Colon (tissue), 2 donors: ENCODE data around the gene MBOAT2.
"Not testable (repeated sequence)": the region's sequence is repeated elsewhere in the genome, so short reads cannot be mapped to it uniquely, and the experiment has no call there.

Experiments
- FAIRE-seq: peaks from 2 replicates; lab custom pipeline; 2012; peaks lifted over from hg19 to GRCh38; lab: Jason Lieb, UNC
- donor health status: control.
- donor health status: control.

MBOAT2 gene

DNA sequence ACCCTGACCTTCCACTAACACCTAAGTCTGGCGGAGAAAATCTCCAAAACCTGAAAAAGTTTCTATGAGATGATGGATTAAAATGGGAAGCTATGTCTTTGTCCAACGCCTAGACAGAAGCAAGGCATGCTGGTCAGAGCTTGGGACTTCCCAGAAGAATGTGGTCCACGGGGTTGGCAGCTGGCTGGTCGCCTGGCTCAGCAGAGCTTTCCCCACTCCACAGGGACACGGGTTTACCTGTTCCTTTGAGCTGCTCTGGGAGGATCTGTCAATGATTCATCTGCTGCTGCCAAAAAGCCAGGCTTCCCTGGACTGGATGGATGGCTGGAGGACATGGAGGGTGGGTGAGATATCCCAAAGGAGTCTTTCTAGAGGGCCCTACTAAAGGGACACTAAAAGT lies 10.8 kb downstream of the MBOAT2 start:
- FAIRE-seq: no peak

DNA sequence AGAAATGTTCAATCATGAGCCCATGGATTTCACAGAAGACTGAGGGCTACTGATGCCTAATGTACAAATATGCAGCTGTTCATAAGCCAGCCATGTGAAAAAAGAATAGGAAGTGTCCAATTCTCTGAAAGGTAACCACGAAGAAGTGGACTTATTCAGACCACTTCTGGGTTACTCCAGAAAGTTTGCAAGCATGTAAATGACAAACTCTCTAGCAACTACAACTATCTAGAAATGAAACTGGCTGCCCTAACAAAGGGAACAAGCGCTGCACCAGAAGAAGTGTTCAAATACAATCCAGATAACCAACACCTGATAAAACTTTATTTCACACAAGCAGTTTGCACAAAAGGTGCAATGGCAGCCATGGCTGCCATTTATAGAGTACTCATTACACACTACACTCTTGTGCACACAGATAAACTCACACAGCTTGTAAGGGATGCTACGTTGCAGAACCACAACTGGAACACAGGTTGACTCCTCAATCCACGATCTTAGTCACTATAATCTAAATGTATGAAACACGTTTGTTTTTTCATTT lies 13.9 kb downstream of the MBOAT2 start:
- no peak for FAIRE-seq

DNA sequence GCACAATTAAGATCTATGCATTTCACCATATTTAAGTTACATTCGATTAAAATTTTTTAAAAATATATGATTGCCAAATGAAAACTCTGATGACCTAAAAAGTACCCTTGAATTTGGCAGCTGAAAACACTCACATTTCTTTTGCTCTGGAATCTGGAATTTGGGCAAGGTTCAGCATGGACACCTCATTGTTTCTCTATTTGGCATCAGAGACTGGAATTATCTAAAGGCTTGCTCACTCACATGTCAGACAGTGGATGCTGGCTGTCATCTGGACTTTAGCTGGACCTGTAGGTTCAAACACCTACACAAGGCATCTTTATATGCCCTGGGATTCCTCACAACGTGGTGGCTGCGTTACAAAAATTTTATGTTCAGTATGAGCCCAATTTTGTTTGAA lies 16.1 kb downstream of the MBOAT2 start:
- FAIRE-seq: no peak

DNA sequence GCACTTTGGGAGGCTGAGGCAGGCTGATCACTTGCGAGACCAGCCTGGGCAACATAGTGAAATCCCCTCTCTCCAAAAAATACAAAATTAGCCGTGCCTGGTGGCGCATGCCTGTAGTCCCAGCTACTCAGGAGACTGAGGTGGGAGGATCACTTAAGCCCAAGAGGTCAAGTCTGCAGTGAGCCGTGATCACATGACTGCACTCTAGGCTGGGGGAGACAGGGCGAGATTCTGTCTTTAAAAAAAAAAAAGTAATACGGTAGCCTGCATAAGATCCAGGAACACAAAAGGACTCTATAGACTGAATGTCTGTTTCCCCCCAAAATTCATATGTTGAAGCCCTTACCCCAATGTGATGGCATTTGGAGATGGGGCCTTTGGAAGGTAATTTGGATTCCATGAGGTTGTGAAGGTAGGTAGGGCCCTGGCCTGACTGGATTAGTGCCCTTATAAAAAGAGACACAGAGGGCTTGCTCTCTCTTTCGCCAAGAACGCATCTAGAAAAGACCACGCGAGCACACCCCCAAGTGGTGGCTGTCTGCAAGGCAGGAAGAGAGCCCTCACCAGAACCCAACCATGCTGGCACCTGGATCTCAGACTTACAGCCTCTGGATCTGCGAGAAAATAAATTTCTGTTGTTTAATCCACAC lies 17.0 kb downstream of the MBOAT2 start:
- no peak for FAIRE-seq

DNA sequence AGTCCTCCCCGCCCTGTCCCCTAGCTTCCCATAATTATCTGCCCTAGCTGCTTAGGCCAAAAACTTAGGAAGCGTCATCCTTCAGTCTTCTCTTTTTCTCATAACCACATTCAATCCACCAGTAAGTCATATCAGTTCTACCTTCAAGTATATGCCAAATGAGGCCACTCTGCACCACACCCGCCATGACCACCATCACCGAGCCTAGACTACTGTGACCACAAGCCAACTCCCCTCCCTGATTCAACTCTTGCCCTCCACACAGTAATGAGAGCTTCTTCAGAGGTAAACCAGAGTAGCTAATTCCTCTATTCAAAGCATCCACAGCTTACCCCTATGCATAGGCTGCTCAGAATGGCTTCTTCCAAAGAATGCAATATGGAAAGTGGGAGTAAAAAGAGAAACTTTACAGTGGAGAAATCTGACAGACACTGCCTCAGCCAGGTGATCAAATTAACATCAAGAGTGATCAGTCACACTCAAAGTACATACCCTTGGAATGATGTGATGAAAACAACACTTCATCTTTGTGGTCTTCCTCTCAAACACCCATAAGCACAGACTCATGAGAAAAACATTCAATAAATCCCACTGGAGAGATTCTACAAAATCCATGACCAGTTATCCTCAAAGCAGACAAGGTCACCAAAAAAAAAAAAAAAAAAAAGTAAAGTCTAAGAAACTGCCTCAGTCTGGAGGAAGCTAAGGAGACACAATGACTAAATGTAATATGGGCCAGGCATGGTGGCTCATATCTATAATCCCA lies 17.7 kb downstream of the MBOAT2 start:
- no peak for FAIRE-seq

DNA sequence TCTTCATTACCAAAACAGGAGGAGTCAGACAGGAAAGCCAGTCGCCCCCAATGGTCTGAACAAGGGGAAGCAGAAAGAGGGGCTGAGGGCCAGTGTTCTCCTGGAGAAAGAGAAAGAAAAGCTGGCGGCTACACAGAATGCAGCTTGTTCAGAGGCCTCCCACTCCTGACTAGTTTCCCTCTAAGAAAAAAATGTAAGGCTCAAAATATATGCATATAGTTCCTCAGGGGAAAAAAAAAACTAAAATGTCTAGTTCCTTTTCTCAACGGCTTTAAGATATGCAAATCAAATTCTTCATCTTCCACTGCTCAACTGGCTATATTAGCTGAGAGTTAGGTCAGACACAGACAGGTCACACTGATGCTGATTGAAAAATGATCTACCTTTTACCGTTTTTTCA lies 18.6 kb downstream of the MBOAT2 start:
- FAIRE-seq: no peak

DNA sequence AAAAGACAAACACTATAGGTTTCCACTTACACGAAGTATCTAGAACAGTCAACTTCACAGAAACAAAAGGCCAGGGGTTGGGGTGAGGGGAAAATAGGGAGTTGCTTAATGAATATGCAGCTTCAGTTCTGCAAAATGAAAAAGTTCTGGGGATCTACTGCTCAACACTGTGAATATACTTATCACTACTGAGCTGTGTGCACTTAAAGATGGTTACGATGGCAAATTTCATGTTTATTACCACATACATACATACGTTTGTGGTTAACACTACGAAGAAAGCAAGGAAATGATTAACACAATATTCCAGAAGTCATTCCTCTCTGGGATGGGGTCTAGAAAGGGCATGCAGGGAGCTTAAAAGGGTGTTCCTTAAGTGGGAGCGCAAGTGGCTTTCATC lies 19.3 kb downstream of the MBOAT2 start:
- no peak for FAIRE-seq

- FAIRE-seq: no peak
Observed at GRCh38 chr2:8983571-8983970, 19.9 kb downstream of the MBOAT2 start.

DNA sequence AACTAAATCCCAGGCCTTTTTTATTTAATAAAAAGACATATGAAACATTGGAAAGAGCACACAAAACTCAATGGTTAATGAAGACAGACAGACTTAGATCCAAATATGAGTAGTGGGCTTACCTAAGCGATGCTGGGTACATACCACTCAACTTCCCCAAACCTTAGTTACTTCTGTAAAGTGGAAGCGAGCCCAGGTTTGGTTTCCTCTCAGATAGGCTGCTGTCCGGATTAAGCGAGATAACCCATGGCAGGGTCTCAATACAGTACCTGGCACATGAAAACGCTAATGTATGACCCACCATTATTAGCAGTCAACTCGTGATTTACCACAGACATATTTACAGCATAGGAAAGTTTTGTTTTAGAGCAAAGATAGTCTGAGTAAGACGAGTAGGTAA lies 21.6 kb downstream of the MBOAT2 start:
- no peak for FAIRE-seq

- FAIRE-seq: no peak
Observed at GRCh38 chr2:8980096-8980495, 23.4 kb downstream of the MBOAT2 start.

DNA sequence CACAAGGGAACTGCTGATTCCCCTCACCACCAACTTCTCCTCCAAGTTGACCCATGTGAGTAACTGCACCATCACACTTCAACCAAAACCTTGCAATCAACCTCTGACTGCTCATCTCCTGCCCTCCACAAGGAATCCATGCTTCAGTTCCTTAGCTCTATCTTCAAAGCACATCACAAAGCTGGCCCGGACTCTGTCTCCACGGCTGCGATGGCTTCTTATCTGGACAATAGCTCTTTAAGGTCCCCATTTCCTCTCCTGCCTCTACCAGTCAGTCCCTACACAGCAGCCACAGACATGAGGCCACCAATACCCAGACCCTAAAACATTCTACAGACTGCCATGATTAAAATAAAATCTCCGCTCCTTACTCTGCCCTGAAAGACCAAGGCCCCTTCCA lies 25.7 kb downstream of the MBOAT2 start:
- FAIRE-seq: no peak

DNA sequence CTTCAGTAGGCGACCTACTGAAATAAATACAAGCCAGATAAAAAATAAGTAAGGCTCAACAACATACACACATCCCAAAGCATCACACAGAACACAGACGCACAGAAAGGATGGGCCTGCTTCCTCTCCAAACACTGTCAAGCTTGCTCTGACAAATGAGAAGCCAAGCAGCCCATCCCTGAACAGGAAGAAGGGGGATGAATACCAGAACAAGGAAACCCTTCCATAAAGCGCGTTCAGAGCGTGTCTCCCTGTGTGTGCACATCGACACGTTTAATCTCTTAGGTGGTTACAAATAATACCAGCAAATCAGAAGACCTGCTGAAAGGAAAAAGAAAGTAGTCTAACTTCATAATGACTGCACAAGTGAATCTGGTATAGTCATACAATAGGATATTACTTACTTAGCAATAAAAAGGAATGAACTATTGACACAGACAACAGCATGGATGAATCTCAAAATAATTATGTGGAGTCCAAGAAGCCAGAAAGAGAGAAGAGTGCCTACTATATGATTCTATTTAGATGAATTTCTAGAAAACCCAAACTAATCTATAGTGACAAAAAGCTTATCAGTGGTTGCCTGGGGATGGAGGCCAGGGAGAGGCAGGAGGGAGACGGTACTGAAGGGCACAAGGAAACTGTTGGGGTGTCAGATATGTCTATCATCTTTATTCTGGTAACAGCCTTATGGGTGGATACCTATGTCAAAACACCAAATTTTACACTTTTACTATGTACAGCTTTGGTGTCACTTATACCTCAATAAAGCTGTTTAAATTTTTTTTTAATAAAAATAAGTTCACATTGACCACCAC lies 26.8 kb downstream of the MBOAT2 start:
- no peak for FAIRE-seq

- FAIRE-seq: no peak
Observed at GRCh38 chr2:8974016-8974415, 29.5 kb downstream of the MBOAT2 start.

- not testable (repeated sequence) for FAIRE-seq
Observed at GRCh38 chr2:8973017-8973416, 30.5 kb downstream of the MBOAT2 start.

GRCh38 chr2:8972535-8972934 lies 30.9 kb downstream of the MBOAT2 start:
- not testable (repeated sequence) for FAIRE-seq

- FAIRE-seq: not testable (repeated sequence)
Observed at GRCh38 chr2:8969348-8969747, 34.1 kb downstream of the MBOAT2 start.

- FAIRE-seq: no peak
Observed at GRCh38 chr2:8966123-8966908, 37.2 kb downstream of the MBOAT2 start.

GRCh38 chr2:8965216-8965969 lies 38.1 kb downstream of the MBOAT2 start:
- FAIRE-seq: no peak

DNA sequence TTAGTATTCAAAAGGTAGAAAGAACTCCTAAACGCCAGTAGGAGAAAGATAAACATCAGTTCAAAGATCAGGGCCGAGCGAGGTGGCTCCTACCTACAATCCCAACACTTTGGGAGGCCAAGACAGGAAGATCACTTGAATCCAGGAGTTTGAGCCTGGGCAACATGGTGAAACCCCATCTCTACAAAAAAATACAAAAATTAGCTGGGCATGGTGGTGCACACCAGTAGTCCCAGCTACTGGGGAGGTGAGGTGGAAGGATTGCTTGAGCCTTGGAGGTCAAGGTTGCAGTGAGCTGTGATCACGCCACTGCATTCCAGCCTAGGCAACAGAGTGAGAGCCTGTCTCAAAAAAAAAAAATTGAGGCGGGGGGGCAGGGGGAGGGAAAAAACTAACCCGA lies 40.6 kb downstream of the MBOAT2 start:
- FAIRE-seq: no peak

DNA sequence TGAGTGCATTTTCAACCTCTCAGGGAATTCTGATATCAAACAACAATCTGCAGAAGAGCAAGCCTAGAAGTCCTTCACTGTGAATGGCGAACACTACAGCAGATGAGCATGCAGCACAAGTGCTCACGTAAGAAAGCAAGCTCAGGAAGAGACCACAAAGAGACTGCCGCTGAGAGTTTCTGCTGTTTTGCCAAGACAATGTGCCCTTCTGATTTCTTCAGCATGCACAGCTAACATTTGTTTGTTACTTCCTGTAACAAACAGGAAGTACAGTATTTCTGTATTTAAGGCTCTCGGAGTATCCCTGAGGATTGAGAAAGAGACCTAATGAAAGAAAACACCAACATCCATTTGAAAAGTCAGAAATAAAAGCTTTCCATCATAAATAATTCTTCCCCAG lies 45.9 kb downstream of the MBOAT2 start:
- FAIRE-seq: no peak

DNA sequence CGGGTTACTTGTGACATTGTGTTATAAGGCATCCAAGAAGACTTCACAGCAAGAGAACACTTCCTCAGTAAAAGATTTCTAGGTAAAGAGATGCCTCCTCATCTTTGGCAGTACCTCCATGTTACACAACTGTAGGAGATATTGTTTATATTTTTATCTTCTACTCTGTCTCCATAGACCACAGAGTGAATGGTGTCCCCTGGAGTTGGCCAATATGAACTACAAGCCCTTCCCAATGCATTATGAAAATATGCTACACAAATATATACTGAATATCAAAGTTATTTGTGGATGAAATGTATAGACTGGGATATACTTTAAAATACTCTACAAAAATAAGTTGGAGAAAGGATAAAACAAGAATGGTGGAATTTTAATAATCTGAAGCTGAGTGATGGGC lies 46.7 kb downstream of the MBOAT2 start:
- no peak for FAIRE-seq
